Measurements from ENCODE around the gene PRPF31. TPM values are rescaled to one million over a fixed set of nuclear protein-coding genes. Genes with fewer than 3 reads are reported as not detected.
A peak's percentile ranks its signal among the peaks of the same experiment; 100 is the strongest.

The PRPF31 gene
- total RNA-seq, result 44.4 TPM

- intact Hi-C loops (cut with DNase I), result no loop called here
- no peaks in the 10 kb centered on the region for H3K9me3 ChIP-seq
- H3K27ac ChIP-seq, result peak within 1 kb of the TSS; percentile 87
- H3K27me3 ChIP-seq, result no peaks in the 10 kb centered on the region
- TF ChIP-seq POLR2A (IDR thresholded peaks at IDR 0.05), result peak in 1 of 2 donors; percentile 25
- TF ChIP-seq CTCF (IDR thresholded peaks at IDR 0.05), result no peak
- TF ChIP-seq POLR2AphosphoS5 (IDR thresholded peaks at IDR 0.05; ENCODE audit: insufficient read depth in 1 of 2, low read depth in 1 of 2), result peak; percentile 99 to 100
- peaks cover 0 to 29% of the 10 kb centered on the region in 2 donors for H3K36me3 ChIP-seq
- H3K4me3 ChIP-seq, result peak within 1 kb of the TSS; percentile 69 to 74
- DNase-seq (ENCODE audit: extremely low spot score in 2 of 2), result peak in 1 of 2 donors; percentile 97
- peaks cover 28% of the 10 kb centered on the region for H3K4me1 ChIP-seq
These were observed at the start of gene PRPF31, which contains the start of gene TFPT for GRCh38 chr19:54115109-54116063. Gene PRPF31, plus strand, starts transcription at chr19:54115754. Its CDS starts 2,525 bp downstream, at chr19:54118279. Gene TFPT, minus strand, starts transcription at chr19:54115657. Its CDS starts 388 bp downstream, at chr19:54115269.

GRCh38 chr19:54069470-54069869 lies 46.1 kb upstream of the PRPF31 start:
- Histone ChIP-seq H3K27me3 (no peaks in the 10 kb centered on the region), H3K36me3 (no peaks in the 10 kb centered on the region), H3K9me3 (no peaks in the 10 kb centered on the region), H3K4me1 (no peaks in the 10 kb centered on the region), H3K27ac (no peak overlapping the region), H3K4me3 (no peak overlapping the region)
- TF ChIP-seq POLR2A (IDR thresholded peaks at IDR 0.05), result no peak
- TF ChIP-seq CTCF (IDR thresholded peaks at IDR 0.05), result no peak
- TF ChIP-seq POLR2AphosphoS5 (IDR thresholded peaks at IDR 0.05; ENCODE audit: insufficient read depth in 1 of 2, low read depth in 1 of 2), result no peak
- intact Hi-C loops (cut with DNase I), result no loop called here
- DNase-seq (ENCODE audit: extremely low spot score in 2 of 2), result no peak

GRCh38 chr19:54073829-54074228 lies 41.7 kb upstream of the PRPF31 start:
- no peaks in the 10 kb centered on the region for H3K27me3 ChIP-seq
- TF ChIP-seq POLR2AphosphoS5 (IDR thresholded peaks at IDR 0.05; ENCODE audit: insufficient read depth in 1 of 2, low read depth in 1 of 2) (no peak), POLR2A (IDR thresholded peaks at IDR 0.05) (no peak), CTCF (IDR thresholded peaks at IDR 0.05) (no peak)
- H3K4me1 ChIP-seq, result no peaks in the 10 kb centered on the region
- intact Hi-C loops (cut with DNase I), result no loop called here
- H3K27ac ChIP-seq, result no peak overlapping the region
- no peak for DNase-seq (ENCODE audit: extremely low spot score in 2 of 2)
- no peak overlapping the region for H3K4me3 ChIP-seq
- H3K36me3 ChIP-seq, result no peaks in the 10 kb centered on the region
- H3K9me3 ChIP-seq, result no peaks in the 10 kb centered on the region

GRCh38 chr19:54074851-54075250 lies 40.7 kb upstream of the PRPF31 start:
- H3K27ac ChIP-seq, result no peak overlapping the region
- H3K4me1 ChIP-seq, result no peaks in the 10 kb centered on the region
- TF ChIP-seq CTCF (IDR thresholded peaks at IDR 0.05), result no peak
- no peak for TF ChIP-seq POLR2AphosphoS5 (IDR thresholded peaks at IDR 0.05; ENCODE audit: insufficient read depth in 1 of 2, low read depth in 1 of 2)
- no peak for TF ChIP-seq POLR2A (IDR thresholded peaks at IDR 0.05)
- intact Hi-C loops (cut with DNase I), result no loop called here
- no peak for DNase-seq (ENCODE audit: extremely low spot score in 2 of 2)
- H3K27me3 ChIP-seq, result no peaks in the 10 kb centered on the region
- H3K9me3 ChIP-seq, result no peaks in the 10 kb centered on the region
- H3K4me3 ChIP-seq, result no peak overlapping the region
- no peaks in the 10 kb centered on the region for H3K36me3 ChIP-seq

- Histone ChIP-seq H3K4me1 (no peaks in the 10 kb centered on the region), H3K4me3 (no peak overlapping the region), H3K27me3 (no peaks in the 10 kb centered on the region), H3K27ac (no peak overlapping the region), H3K36me3 (no peaks in the 10 kb centered on the region), H3K9me3 (no peaks in the 10 kb centered on the region)
- no peak for TF ChIP-seq CTCF (IDR thresholded peaks at IDR 0.05)
- TF ChIP-seq POLR2A (IDR thresholded peaks at IDR 0.05), result no peak
- TF ChIP-seq POLR2AphosphoS5 (IDR thresholded peaks at IDR 0.05; ENCODE audit: insufficient read depth in 1 of 2, low read depth in 1 of 2), result no peak
- intact Hi-C loops (cut with DNase I), result no loop called here
- no peak for DNase-seq (ENCODE audit: extremely low spot score in 2 of 2)
These were observed 38.2 kb upstream of the PRPF31 start for GRCh38 chr19:54077334-54077733.
